Astrocyte of the cerebellum (primary cell): Measurements from ENCODE around the gene OLFM1.

Experiments
- DNase-seq: peaks from one replicate; pipeline ENCODE4 v3.0.0-alpha.2; 2011; ENCODE audit warnings: low read depth
- H3K4me3 ChIP-seq: 2 replicates; pipeline ENCODE4 v1.5.1; 2011; ENCODE audit warnings: mild to moderate bottlenecking, low read depth, low read length, moderate library complexity
- in situ Hi-C: cut with HindIII; loops from 2 replicates; pipeline ENCODE4 v1.10.0; 2017; ENCODE audit warnings: low sequenced_read_pairs
- TF ChIP-seq, protein P1 (sequence below): IDR thresholded peaks from 2 replicates; pipeline ENCODE4 v1.5.1; 2012; ENCODE audit warnings: low read length, low read depth, moderate library complexity, mild to moderate bottlenecking; ENCODE audit errors: missing control alignments

Gene OLFM1

DNA sequence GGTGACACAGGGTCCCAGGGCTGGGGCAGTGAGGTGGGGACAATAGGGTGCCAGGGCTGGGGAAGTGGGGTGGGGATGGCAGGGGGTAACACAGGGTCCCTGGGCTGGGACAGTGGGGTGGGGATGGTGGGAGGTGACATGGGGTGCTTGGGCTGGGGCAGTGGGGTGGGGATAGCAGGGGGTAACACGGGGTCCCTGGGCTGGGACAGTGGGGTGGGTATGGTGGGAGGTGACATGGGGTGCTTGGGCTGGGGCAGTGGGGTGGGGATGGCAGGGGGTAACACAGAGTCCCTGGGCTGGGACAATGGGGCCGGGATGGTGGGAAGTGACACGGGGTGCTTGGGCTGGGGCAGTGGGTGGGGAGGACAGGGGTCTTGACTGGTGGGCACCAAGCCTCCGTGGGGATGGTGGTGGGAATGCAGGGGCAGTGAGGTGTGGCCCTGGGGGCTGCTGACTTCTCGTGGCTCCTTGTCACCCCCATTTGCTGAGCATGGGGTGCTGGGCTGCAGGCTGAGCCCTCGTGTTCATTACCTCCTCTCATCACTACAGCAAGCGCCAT, 41.7 kb downstream of the OLFM1 start:
- TF ChIP-seq, protein P1, sequence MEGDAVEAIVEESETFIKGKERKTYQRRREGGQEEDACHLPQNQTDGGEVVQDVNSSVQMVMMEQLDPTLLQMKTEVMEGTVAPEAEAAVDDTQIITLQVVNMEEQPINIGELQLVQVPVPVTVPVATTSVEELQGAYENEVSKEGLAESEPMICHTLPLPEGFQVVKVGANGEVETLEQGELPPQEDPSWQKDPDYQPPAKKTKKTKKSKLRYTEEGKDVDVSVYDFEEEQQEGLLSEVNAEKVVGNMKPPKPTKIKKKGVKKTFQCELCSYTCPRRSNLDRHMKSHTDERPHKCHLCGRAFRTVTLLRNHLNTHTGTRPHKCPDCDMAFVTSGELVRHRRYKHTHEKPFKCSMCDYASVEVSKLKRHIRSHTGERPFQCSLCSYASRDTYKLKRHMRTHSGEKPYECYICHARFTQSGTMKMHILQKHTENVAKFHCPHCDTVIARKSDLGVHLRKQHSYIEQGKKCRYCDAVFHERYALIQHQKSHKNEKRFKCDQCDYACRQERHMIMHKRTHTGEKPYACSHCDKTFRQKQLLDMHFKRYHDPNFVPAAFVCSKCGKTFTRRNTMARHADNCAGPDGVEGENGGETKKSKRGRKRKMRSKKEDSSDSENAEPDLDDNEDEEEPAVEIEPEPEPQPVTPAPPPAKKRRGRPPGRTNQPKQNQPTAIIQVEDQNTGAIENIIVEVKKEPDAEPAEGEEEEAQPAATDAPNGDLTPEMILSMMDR = no peak
- in situ Hi-C loops = no loop called here
- no peak overlapping the region for H3K4me3 ChIP-seq

DNA sequence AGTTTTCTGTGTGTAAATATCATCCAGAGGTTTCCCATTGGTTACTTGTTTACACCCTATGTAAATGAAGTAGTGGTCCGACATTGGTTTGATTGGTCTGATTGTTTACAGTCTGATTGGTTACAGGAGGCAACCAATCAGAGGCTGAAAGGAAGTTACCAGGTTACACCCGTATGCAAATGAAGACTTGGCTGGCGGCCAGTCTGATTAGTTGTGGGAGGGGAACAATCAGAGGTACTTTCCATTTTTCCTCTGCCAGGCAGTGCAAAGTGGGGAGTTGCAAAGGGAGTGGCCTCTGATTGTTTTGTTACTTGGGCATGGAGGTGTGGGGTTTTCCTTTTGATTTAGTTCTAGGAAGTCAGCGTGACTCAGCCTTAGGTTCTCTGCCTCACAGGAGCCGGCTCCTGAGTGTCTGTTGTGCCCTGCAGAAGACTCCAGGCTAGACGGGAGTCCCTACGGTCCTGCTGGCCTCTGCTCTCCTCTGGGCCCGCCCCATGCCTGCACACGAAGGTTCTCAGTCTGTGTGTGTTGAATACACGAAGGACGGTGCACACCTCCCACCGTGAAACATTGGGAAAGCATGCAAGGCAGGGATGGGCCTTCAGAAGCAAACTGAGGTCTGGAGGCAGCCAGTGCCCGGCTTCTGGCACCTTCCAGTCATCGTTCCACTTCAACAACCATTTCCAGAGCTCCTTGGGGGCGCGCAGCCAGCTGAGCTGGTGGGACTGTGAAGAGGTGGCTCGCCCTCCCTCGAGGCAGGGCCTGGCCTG, 42.9 kb downstream of the OLFM1 start:
- in situ Hi-C loops = no loop called here
- TF ChIP-seq, protein P1 = no peak
- DNase-seq = no peak
- H3K4me3 ChIP-seq = no peak overlapping the region

More for the DNA sequence above, 41.7 kb downstream of the OLFM1 start:
- DNase-seq = no peak

DNA sequence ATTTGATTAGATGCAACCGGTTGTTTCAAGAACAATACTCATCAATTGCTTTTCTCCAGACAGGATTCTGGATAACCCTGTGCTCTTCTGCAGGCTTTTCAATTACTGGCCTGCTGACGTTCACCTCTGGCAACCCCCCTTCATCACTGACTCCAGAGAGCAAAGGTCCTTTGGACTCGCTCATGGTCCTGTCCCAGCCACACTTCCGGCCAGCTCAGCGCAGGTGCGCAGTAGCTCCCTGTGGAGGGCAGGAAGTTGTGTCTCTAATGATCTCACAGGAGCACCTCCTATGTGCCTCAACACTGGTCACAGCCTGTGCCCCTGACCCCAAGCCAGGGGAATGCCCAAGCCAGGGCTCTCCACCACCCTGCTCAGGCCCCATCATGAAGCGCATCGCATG, 44.0 kb downstream of the OLFM1 start:
- TF ChIP-seq, protein P1 = no peak
- no peak for DNase-seq
- in situ Hi-C loops = no loop called here
- H3K4me3 ChIP-seq = no peak overlapping the region

DNA sequence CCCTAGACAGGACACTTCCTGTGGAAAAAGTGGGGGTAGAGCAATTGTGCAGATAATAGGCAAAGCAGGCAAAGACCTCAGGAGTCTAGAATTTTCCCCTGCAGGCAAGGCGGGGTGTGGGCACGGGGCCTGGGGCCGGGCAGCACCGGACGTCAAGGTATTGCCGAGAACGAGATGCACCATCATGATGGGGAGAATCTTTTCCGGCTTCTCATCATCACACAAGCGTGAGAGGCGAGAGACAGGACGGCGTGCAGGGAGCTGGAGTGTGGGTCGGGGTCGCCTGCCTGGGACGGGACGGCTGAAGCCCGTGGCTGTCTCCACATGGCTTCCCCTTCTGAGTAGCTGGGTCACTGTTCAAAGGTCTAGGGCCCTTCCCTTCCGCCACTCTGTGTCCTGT, 44.5 kb downstream of the OLFM1 start:
- DNase-seq = no peak
- no peak overlapping the region for H3K4me3 ChIP-seq
- in situ Hi-C loops = no loop called here
- TF ChIP-seq, protein P1 = no peak

DNA sequence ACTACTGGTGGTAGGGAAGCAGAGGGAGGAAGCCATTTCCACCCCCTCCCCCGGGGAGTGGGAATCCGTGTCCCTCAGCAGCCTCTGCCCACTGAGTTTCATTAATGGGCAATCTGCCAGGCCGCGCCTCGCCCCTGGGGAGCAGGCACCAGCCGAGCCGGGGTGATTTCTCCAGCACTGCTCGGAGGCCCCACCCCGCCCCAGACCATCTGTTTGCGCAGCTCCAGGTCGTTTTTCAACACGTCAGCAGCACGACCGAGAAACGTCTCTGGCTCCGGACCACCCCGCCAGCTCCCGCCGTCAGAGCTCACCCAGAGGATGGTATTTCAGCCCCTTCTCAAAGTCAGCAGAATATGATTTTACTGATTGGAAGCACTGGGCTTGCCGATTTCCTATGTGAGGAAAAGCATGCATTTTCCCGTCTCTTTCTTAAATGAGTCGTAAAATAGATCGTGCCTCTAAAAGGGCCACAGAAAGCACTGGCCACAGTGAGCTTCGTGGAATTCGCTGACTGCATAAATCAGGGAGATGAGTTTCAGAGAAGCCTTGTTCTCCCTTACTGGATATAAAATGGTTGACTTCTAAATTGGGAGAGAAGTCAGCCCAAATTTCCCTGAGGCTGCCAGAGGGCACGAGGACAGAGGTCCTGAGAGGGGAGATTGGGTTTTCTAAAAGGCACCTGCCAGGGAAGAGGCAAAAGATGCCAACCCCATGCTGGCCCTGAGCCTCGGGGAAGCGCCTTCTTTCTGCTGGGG, 47.0 kb downstream of the OLFM1 start:
- TF ChIP-seq, protein P1 = no peak
- in situ Hi-C loops = no loop called here
- H3K4me3 ChIP-seq = no peak overlapping the region
- DNase-seq = no peak

DNA sequence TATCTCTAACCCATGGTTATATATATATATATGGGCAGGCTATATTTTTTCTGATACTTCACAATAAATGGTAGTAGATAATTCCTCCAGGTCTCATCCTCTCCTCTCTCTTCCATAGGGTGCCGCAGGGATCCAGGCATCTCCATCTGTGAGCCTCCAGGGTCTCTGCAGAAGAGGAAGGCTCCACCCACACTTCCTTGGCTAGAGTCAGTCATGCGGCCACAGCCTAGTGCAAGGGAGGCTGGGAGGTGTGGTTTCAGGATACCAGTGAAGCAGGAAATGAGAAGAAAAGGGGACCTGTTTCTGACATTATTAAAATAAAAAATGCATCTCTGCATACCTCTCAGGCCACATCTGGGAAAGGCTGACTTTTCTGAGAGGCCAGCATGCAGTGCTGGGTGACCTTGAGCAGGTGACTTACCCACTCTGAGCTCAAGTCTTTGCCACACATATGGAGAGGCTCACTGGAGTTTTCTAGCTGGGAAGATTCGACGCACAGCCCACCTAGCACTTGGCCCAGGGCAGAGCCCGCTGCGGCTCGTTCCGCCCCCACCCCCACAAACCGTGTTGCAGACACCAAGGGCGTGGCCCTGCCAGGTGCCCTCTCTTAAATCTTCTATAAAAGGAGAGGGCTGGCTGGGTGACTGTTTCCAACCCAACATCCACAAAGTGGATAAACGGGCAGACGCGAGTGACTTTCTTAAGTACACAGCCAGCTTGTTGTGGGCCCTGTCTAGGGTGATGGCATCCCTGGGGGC, 47.9 kb downstream of the OLFM1 start:
- in situ Hi-C loops = no loop called here
- TF ChIP-seq, protein P1 = no peak
- no peak for DNase-seq
- no peak overlapping the region for H3K4me3 ChIP-seq
